GM10266 (cell line): Measurements from ENCODE around the gene NCOA3.
A peak's percentile ranks its signal among the peaks of the same experiment; 100 is the strongest.

Experiments used
- DNase-seq: peaks from one replicate; pipeline ENCODE4 v3.0.0; 2012; ENCODE audit errors: extremely low spot score
- TF ChIP-seq, protein P1 (sequence below): IDR thresholded peaks from 2 replicates; pipeline ENCODE4 v1.5.1; 2012; ENCODE audit warnings: mild to moderate bottlenecking, low read depth; ENCODE audit not compliant: control insufficient read depth, insufficient read depth; ENCODE audit errors: missing control alignments

Gene NCOA3

DNA sequence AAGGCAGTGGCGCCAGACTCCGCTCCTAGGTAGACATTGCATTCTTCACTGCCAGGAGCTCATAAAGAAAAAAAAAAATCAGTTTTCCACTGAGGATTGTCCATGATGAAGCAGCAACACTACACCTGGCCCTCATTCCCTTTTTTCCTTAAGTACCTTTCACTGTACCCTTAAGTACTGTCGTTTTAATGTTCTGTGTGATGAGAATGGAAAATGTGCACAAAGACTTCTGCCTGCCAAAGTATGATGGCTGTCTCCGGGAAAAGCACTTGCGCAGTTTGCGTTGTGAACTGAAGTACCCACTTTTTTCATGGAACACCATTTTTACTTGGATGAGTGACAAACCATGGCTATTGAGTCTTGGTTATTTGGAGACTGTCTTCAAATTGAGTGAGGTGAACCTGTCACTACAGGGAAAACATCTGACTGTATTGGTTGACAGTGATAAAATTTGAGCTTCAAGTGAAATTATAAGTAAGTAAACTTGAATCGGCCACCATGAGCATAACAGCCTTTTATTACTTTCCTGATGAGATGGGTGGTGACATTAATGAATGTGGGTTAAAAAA lies 104.8 kb downstream of the NCOA3 start:
- no peak for DNase-seq
- TF ChIP-seq, protein P1, sequence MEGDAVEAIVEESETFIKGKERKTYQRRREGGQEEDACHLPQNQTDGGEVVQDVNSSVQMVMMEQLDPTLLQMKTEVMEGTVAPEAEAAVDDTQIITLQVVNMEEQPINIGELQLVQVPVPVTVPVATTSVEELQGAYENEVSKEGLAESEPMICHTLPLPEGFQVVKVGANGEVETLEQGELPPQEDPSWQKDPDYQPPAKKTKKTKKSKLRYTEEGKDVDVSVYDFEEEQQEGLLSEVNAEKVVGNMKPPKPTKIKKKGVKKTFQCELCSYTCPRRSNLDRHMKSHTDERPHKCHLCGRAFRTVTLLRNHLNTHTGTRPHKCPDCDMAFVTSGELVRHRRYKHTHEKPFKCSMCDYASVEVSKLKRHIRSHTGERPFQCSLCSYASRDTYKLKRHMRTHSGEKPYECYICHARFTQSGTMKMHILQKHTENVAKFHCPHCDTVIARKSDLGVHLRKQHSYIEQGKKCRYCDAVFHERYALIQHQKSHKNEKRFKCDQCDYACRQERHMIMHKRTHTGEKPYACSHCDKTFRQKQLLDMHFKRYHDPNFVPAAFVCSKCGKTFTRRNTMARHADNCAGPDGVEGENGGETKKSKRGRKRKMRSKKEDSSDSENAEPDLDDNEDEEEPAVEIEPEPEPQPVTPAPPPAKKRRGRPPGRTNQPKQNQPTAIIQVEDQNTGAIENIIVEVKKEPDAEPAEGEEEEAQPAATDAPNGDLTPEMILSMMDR, result no peak

DNA sequence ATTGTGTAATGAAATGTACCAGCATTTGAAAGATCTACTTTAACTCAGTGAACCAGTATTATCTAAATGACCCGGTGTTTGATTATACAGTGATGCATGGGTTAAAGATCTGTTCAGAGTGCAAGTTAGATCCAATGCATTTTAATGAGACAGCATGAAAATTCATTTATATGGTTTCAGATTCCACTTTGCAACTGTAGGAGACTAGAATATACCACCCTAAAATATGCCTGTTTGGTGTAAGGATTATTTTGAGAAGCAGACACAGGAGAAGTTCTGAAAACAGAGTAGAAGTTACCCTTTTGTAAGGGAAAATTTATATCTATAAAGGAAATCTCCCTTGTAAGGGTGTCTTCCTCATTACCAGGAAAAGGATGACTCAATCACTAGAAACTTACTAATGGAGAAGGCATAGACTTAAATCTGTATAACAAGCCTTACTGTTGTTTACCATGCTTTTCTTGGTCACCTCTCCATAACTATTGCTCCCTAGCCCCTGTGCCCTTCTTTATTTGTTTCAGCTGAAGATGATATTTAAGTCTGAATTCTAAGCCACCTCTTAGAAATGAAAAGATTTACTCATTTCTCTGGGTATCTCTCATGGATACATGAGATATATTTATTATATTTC lies 105.4 kb downstream of the NCOA3 start:
- TF ChIP-seq, protein P1, result no peak
- DNase-seq, result no peak

- TF ChIP-seq, protein P1, result no peak
- no peak for DNase-seq
Observed at GRCh38 chr20:47609001-47609400, 107.3 kb downstream of the NCOA3 start.

GRCh38 chr20:47610247-47610944 lies 108.7 kb downstream of the NCOA3 start:
- TF ChIP-seq, protein P1, result no peak
- peak; percentile 57 for DNase-seq

DNA sequence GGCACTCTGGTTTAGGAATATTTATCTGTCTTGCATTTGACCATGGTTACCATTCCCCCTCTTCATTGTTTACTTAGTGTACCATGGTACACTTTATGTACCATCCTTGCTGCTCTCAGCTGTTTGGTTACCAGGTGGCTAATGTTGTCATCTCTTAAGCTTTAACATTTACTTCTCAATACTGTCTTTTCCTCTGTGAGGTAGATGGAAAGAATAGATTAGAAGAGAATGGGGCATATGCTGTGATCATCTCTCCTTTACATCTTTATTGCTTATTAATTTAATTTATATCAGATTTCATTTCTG lies 109.2 kb downstream of the NCOA3 start:
- DNase-seq, result no peak
- TF ChIP-seq, protein P1, result no peak

- TF ChIP-seq, protein P1, result no peak
- DNase-seq, result no peak
Observed at GRCh38 chr20:47611785-47612184, 110.1 kb downstream of the NCOA3 start.

DNA sequence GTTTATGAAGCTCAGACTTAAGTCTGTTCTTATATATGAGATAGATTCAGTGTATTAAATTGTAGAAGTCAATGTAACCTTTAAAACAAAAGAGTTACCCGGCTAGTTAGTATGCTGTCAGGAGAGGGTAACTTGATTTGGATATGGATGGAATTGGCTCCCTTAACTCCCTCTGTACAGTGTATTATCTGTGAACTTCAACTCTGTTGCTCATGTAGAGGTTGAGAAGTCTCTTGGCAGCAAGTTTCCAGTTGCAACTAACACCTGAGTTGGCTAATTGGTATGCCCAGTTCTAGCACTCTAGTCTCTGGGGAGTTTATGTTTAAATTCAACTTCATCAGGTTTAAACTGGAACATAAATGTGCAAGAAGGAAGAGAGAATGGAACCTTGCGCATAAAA lies 111.0 kb downstream of the NCOA3 start:
- DNase-seq, result no peak
- TF ChIP-seq, protein P1, result no peak
